H1 (cell line): ENCODE data around the gene PGGHG. TPM values are rescaled to one million over a fixed set of nuclear protein-coding genes. Genes with fewer than 3 reads are reported as not detected.
"Not testable (repeated sequence)": the region's sequence is repeated elsewhere in the genome, so short reads cannot be mapped to it uniquely, and the experiment has no call there.

Source experiments
- CTCF ChIA-PET: fragments of 300-600 bp; sonication (Branson Sonifier 250); formaldehyde crosslinking; loops from one replicate; lab custom pipeline; 2021; ENCODE audit not compliant: partially characterized antibody; lab: Charles Lee
- POLR2A ChIA-PET: fragments of 300-600 bp; sonication (Branson Sonifier 250); formaldehyde crosslinking; loops from one replicate; lab custom pipeline; 2021; ENCODE audit warnings: inconsistent platforms; ENCODE audit not compliant: partially characterized antibody; lab: Charles Lee
- DNase-seq, 2 experiments: peaks; one replicate each; pipeline versions ENCODE4 v3.0.0 to v3.0.0-alpha.2; 2010 to 2022; ENCODE audit warnings: low spot score in 2 of 2, low read depth in 1 of 2, mixed read lengths in 1 of 2
- FAIRE-seq: peaks from 2 replicates; lab custom pipeline; 2011; peaks lifted over from hg19 to GRCh38; lab: Jason Lieb, UNC
- H2AFZ ChIP-seq: 2 replicates; pipeline ENCODE4 v1.8.1; 2012; ENCODE audit warnings: low read length, inconsistent platforms
- H2AK5ac ChIP-seq: 2 replicates; pipeline ENCODE4 v1.6.1; 2013; ENCODE audit warnings: low read depth, low read length
- H2BK120ac ChIP-seq: replicated peaks from 2 replicates; pipeline ENCODE3; 2013; ENCODE audit warnings: low read depth, low read length, inconsistent platforms
- H2BK12ac ChIP-seq: 2 replicates; pipeline ENCODE4 v1.6.1; 2013; ENCODE audit warnings: low read depth, low read length
- H2BK15ac ChIP-seq: 2 replicates; pipeline ENCODE4 v1.6.1; 2013; ENCODE audit warnings: low read length
- H2BK20ac ChIP-seq: 2 replicates; pipeline ENCODE4 v1.6.1; 2013; ENCODE audit warnings: low read length
- H2BK5ac ChIP-seq: 2 replicates; pipeline ENCODE4 v1.6.1; 2013; ENCODE audit warnings: low read depth, low read length
- H3K14ac ChIP-seq: 2 replicates; pipeline ENCODE4 v1.6.1; 2013; ENCODE audit warnings: inconsistent platforms; ENCODE audit not compliant: insufficient read length
- H3K18ac ChIP-seq: 2 replicates; pipeline ENCODE4 v1.6.1; 2013; ENCODE audit warnings: low read length; ENCODE audit errors: extremely low read depth
- H3K23ac ChIP-seq: 2 replicates; pipeline ENCODE4 v1.6.1; 2013; ENCODE audit warnings: inconsistent platforms; ENCODE audit not compliant: insufficient read length
- H3K23me2 ChIP-seq: 2 replicates; pipeline ENCODE4 v1.6.1; 2013; ENCODE audit warnings: low read depth, low read length
- H3K27ac ChIP-seq: 2 replicates; pipeline ENCODE4 v1.6.1; 2011; ENCODE audit warnings: low read depth, low read length, inconsistent platforms
- H3K27me3 ChIP-seq, 4 experiments: replicated peaks in 1 of 4; 1 replicate in 1 of 4; 2 replicates in 3 of 4; pipeline versions ENCODE4 v1.6.1 to v1.8.1; 2011 to 2013; ENCODE audit warnings: low read length in 3 of 4, mild to moderate bottlenecking in 3 of 4, inconsistent platforms in 2 of 4, mixed read lengths in 2 of 4, moderate library complexity in 1 of 4; ENCODE audit not compliant: control insufficient read depth in 3 of 4, insufficient read depth in 3 of 4; ENCODE audit errors: extremely low read depth in 1 of 4
- H3K36me3 ChIP-seq, 4 experiments: 2 replicates each; pipeline versions ENCODE4 v1.6.1 to v1.8.1; 2011 to 2013; ENCODE audit warnings: mild to moderate bottlenecking in 4 of 4, low read length in 3 of 4, moderate library complexity in 2 of 4, control low read depth in 1 of 4, inconsistent platforms in 1 of 4; ENCODE audit not compliant: insufficient read depth in 4 of 4, control insufficient read depth in 2 of 4
- H3K4ac ChIP-seq: replicated peaks from 2 replicates; pipeline ENCODE3; 2013; ENCODE audit warnings: low read length, low read depth, mixed read lengths, inconsistent platforms; ENCODE audit not compliant: insufficient read length
- H3K4me1 ChIP-seq, 4 experiments: replicated peaks in 1 of 4; 1 replicate in 1 of 4; 2 replicates in 3 of 4; pipeline versions ENCODE4 v1.6.1 to v1.8.1; 2011 to 2013; ENCODE audit warnings: low read length in 3 of 4, inconsistent platforms in 2 of 4, mixed read lengths in 1 of 4; ENCODE audit not compliant: insufficient read depth in 4 of 4, control insufficient read depth in 3 of 4
- H3K4me2 ChIP-seq, 2 experiments: 2 replicates each; pipeline versions ENCODE4 v1.6.1 to v1.8.1; 2011 to 2013; ENCODE audit warnings: low read depth in 2 of 2, low read length in 2 of 2, control low read depth in 1 of 2, inconsistent platforms in 1 of 2, mild to moderate bottlenecking in 1 of 2; ENCODE audit not compliant: insufficient read depth in 1 of 2
- H3K4me3 ChIP-seq, 4 experiments: fragments of 200-600, 300-600 bp in 1 of 4; sonication (generic), shearing (Covaris generic), sonication (Bioruptor Twin) in 1 of 4; 2 replicates each; pipeline versions ENCODE4 v1.5.1 to v1.8.1; 2011 to 2016; ENCODE audit warnings: low read length in 4 of 4, low read depth in 3 of 4, control low read depth in 2 of 4, inconsistent platforms in 2 of 4, mild to moderate bottlenecking in 2 of 4, mixed read lengths in 1 of 4, moderate library complexity in 1 of 4; ENCODE audit not compliant: insufficient read depth in 2 of 4; ENCODE audit errors: extremely low read depth in 1 of 4
- H3K56ac ChIP-seq: replicated peaks from 2 replicates; pipeline ENCODE3; 2013; ENCODE audit warnings: low read depth, mild to moderate bottlenecking, mixed read lengths, low read length, inconsistent platforms; ENCODE audit not compliant: insufficient read length
- H3K79me1 ChIP-seq: 2 replicates; pipeline ENCODE4 v1.6.1; 2013; ENCODE audit warnings: low read depth, low read length, control low read depth
- H3K79me2 ChIP-seq, 2 experiments: 2 replicates each; pipeline versions ENCODE4 v1.6.1 to v1.8.1; 2012 to 2013; ENCODE audit warnings: low read length in 2 of 2, mild to moderate bottlenecking in 2 of 2, inconsistent platforms in 1 of 2; ENCODE audit not compliant: insufficient read depth in 2 of 2, control insufficient read depth in 1 of 2
- H3K9ac ChIP-seq, 4 experiments: replicated peaks in 1 of 4; 1 replicate in 1 of 4; 2 replicates in 3 of 4; pipeline versions ENCODE4 v1.6.1 to v1.8.1; 2011 to 2013; ENCODE audit warnings: low read depth in 3 of 4, low read length in 3 of 4, control low read depth in 2 of 4, mild to moderate bottlenecking in 2 of 4, moderate library complexity in 2 of 4, inconsistent platforms in 1 of 4; ENCODE audit errors: extremely low read depth in 1 of 4
- H3K9me3 ChIP-seq, 2 experiments: 2 replicates each; pipeline versions ENCODE4 v1.6.1 to v1.8.1; 2012 to 2013; ENCODE audit warnings: mild to moderate bottlenecking in 2 of 2, moderate library complexity in 2 of 2, control low read depth in 1 of 2, inconsistent platforms in 1 of 2, low read depth in 1 of 2, low read length in 1 of 2, mixed read lengths in 1 of 2; ENCODE audit not compliant: insufficient read depth in 2 of 2
- H4K20me1 ChIP-seq, 2 experiments: replicated peaks in 1 of 2; 2 replicates each; pipeline versions ENCODE3 to v1.8.1; 2011 to 2013; ENCODE audit warnings: inconsistent platforms in 2 of 2, low read length in 2 of 2, mild to moderate bottlenecking in 1 of 2; ENCODE audit not compliant: insufficient read depth in 2 of 2, control insufficient read depth in 1 of 2
- H4K5ac ChIP-seq: 2 replicates; pipeline ENCODE4 v1.6.1; 2013; ENCODE audit warnings: low read length, low read depth, mixed read lengths, inconsistent platforms; ENCODE audit not compliant: insufficient read length
- H4K8ac ChIP-seq: 2 replicates; pipeline ENCODE4 v1.8.0; 2013; ENCODE audit warnings: mild to moderate bottlenecking, moderate library complexity, low read length, inconsistent platforms; ENCODE audit not compliant: insufficient read depth; ENCODE audit errors: extremely low read depth
- H4K91ac ChIP-seq: replicated peaks from 2 replicates; pipeline ENCODE3; 2013; ENCODE audit warnings: low read length, mixed read lengths, inconsistent platforms; ENCODE audit not compliant: insufficient read length
- E2F6 ChIP-seq: IDR thresholded peaks from 2 replicates; pipeline ENCODE4 v1.6.1; 2012; ENCODE audit warnings: inconsistent platforms
- MAX ChIP-seq: IDR thresholded peaks from 2 replicates; pipeline ENCODE4 v1.6.1; 2012; ENCODE audit warnings: inconsistent platforms
- WGBS, 2 experiments: shearing (Covaris generic) in 1 of 2; methylation state at CpG; one replicate each; pipeline versions ENCODE4 v1.1.6 to v1.1.7; 2013 to 2015; ENCODE audit warnings: low lambda C conversion rate in 2 of 2, mixed read lengths in 2 of 2, inconsistent platforms in 1 of 2, low coverage in 1 of 2, missing lambda C conversion rate in 1 of 2; ENCODE audit not compliant: insufficient replicate concordance in 2 of 2, insufficient coverage in 1 of 2, insufficient read length in 1 of 2; ENCODE audit errors: extremely low coverage in 1 of 2, missing lambda C conversion rate in 1 of 2; 5-methylcytosine and 5-hydroxymethylcytosine counted together
- polyA plus RNA-seq, 7 experiments: library from polyadenylated mRNA; depleted of rRNA in 3 of 7; stranded (reverse) in 5 of 7; unstranded in 2 of 7; fragments of >200 nt in 5 of 7; fragments of 200-250 nt in 2 of 7; gene quantifications; 1 replicate in 5 of 7; 2 replicates in 1 of 7; 4 replicates in 1 of 7; pipeline versions ENCODE4 v1.2.1 to v1.2.3, GENCODE V29; 2011 to 2013; ENCODE audit warnings: missing spikeins in 2 of 7, mixed read lengths in 2 of 7
- total RNA-seq: library from RNA; stranded (reverse); fragmentation: NEBNext Ultra II Directional; extraction: Animal tissue kit (Norgen Biotek cat#: 25700); gene quantifications from 2 replicates; pipeline ENCODE4 v1.2.1, GENCODE V29; 2021

PGGHG gene
- total and polyA plus RNA-seq, 2 of the 8 experiments (the other 6 are each of a cell fraction or from before 2014, with no cell fraction given) = 34.8 to 60.7 TPM

- not testable (repeated sequence) for H3K56ac ChIP-seq, H4K20me1 ChIP-seq, H3K18ac ChIP-seq, FAIRE-seq, H3K27me3 ChIP-seq, H3K79me1 ChIP-seq, H3K27ac ChIP-seq, DNase-seq, H3K23me2 ChIP-seq, H2AK5ac ChIP-seq, H4K5ac ChIP-seq, H4K91ac ChIP-seq, H3K14ac ChIP-seq, H3K23ac ChIP-seq, H3K36me3 ChIP-seq, H2BK15ac ChIP-seq, H2AFZ ChIP-seq, H2BK120ac ChIP-seq, H4K8ac ChIP-seq, H3K9ac ChIP-seq, H3K9me3 ChIP-seq, H3K79me2 ChIP-seq, H3K4me3 ChIP-seq
- Histone ChIP-seq H3K4me1 (peaks cover 4 to 20% (median 13%) of the 10 kb centered on the region in 4 experiments), H2BK5ac (peak overlapping the region; percentile 50; the same call in 1 of the 2 replicates), H2BK12ac (peak overlapping the region; percentile 75), H3K4me2 (peak overlapping the region in 1 of 2 experiments; percentile 22; a peak in 1 of 4 replicates), H2BK20ac (0 out of 2 replicates have a peak overlapping the region, but pooled peaks have one; percentile 80), H3K4ac (peak overlapping the region; percentile 20)
- 0 out of 2 replicates have a peak, but pooled peaks have one; percentile 16 for TF ChIP-seq E2F6
- TF ChIP-seq MAX = peak; percentile 20; the same call in 1 of the 2 replicates
- ChIA-PET POLR2A (interaction anchor here (0.8 to 2.1 kb wide), 9 partner anchors 13 to 99 kb away, joined by 3 to 11 read pairs (median 5); partner anchors contain the start of gene IFITM2), CTCF (interaction anchor here (0.8 to 2.5 kb wide), 6 partner anchors 10 to 94 kb away, joined by 3 to 11 read pairs (median 6); partner anchors contain the start of gene NLRP6)
- WGBS, 2 experiments = 71% methylated on average over 16 of the region's 16 CpGs; no CpG with 5 or more reads in 1 of the 2 experiments
Observed at GRCh38 chr11:268716-269145, 20.2 kb upstream of the PGGHG start.
